DMS153 treated with DMSO at 0.1 percent for 48 hours (cell line): Measurements from ENCODE around the gene PRCP.
"Not testable (repeated sequence)": the region's sequence is repeated elsewhere in the genome, so short reads cannot be mapped to it uniquely, and the experiment has no call there.

Experiments used
- DNase-seq: peaks from one replicate; lab custom pipeline; 2025; ENCODE audit not compliant: unreplicated experiment; lab: John Stamatoyannopoulos, UW

Gene PRCP

GRCh38 chr11:82900277-82901164, at the start of gene PRCP:
TSS of gene PRCP (minus strand) at chr11:82900430. CDS start at chr11:82900402, 28 bp downstream.
- DNase-seq, result peak; percentile 84

GRCh38 chr11:82949352-82949751, 49.1 kb upstream of the PRCP start:
- no peak for DNase-seq

- DNase-seq, result no peak
Measured at GRCh38 chr11:82945682-82946081, 45.5 kb upstream of the PRCP start.

- not testable (repeated sequence) for DNase-seq
Measured at GRCh38 chr11:82945041-82945440, 44.8 kb upstream of the PRCP start.

GRCh38 chr11:82944198-82944597, 44.0 kb upstream of the PRCP start:
- no peak for DNase-seq

- not testable (repeated sequence) for DNase-seq
Measured at GRCh38 chr11:82943430-82943829, 43.2 kb upstream of the PRCP start.

GRCh38 chr11:82942376-82942775, 42.1 kb upstream of the PRCP start:
- no peak for DNase-seq

- no peak for DNase-seq
Measured at GRCh38 chr11:82939456-82939855, 39.2 kb upstream of the PRCP start.

- no peak for DNase-seq
Measured at GRCh38 chr11:82937554-82937953, 37.3 kb upstream of the PRCP start.

GRCh38 chr11:82936261-82936660, 36.0 kb upstream of the PRCP start:
- DNase-seq, result no peak

- no peak for DNase-seq
Measured at GRCh38 chr11:82932564-82932963, 32.3 kb upstream of the PRCP start.

GRCh38 chr11:82930734-82931133, 30.5 kb upstream of the PRCP start:
- DNase-seq, result no peak

GRCh38 chr11:82930229-82930628, 30.0 kb upstream of the PRCP start:
- DNase-seq, result no peak

GRCh38 chr11:82929121-82929520, 28.9 kb upstream of the PRCP start:
- DNase-seq, result no peak

- DNase-seq, result peak; percentile 74
Measured at GRCh38 chr11:82927264-82927880, 27.1 kb upstream of the PRCP start.

GRCh38 chr11:82924522-82925224, 24.4 kb upstream of the PRCP start:
- DNase-seq, result no peak

- not testable (repeated sequence) for DNase-seq
Measured at GRCh38 chr11:82922396-82923173, 22.4 kb upstream of the PRCP start.

GRCh38 chr11:82920227-82920626, 20.0 kb upstream of the PRCP start:
- not testable (repeated sequence) for DNase-seq

- DNase-seq, result not testable (repeated sequence)
Measured at GRCh38 chr11:82919786-82920185, 19.6 kb upstream of the PRCP start.

- no peak for DNase-seq
Measured at GRCh38 chr11:82909015-82909640, 8.9 kb upstream of the PRCP start.
